PC-9 (cell line): Measurements from ENCODE around the gene APCDD1L. TPM values are rescaled to one million over a fixed set of nuclear protein-coding genes. Genes with fewer than 3 reads are reported as not detected.

Source experiments
- BruUV-seq: library from RNA; stranded (reverse); fragments of 400-500 nt; replicated peaks from 2 replicates; lab custom pipeline; 2021; lab: Mats Ljungman, UMichigan
- CTCF ChIA-PET: fragments of 300-600 bp; sonication (Branson Sonifier 250); formaldehyde crosslinking; loops from one replicate; lab custom pipeline; 2022; ENCODE audit warnings: antibody characterized with exemption; lab: Charles Lee
- POLR2A ChIA-PET: fragments of 300-600 bp; sonication (Branson Sonifier 250); formaldehyde crosslinking; loops from one replicate; lab custom pipeline; 2022; ENCODE audit warnings: antibody characterized with exemption; ENCODE audit not compliant: unreplicated experiment; lab: Charles Lee
- DNase-seq, 2 experiments: peaks; one replicate each; pipeline versions ENCODE4 v3.0.0 to v3.0.0-alpha.2; 2015 to 2022; ENCODE audit warnings: mixed read lengths in 1 of 2
- H2AFZ ChIP-seq: fragments of 200-600 bp; sonication (generic); 2 replicates; pipeline ENCODE4 v1.8.1; 2017; ENCODE audit warnings: antibody characterized with exemption
- H3F3A ChIP-seq: fragments of 200-600 bp; sonication (generic); 2 replicates; pipeline ENCODE4 v1.8.1; 2017; ENCODE audit warnings: antibody characterized with exemption, mild to moderate bottlenecking, low read depth; ENCODE audit not compliant: insufficient read depth
- H3K27ac ChIP-seq: fragments of 200-600 bp; sonication (generic); 2 replicates; pipeline ENCODE4 v1.6.1; 2016; ENCODE audit warnings: mixed run types
- H3K27me3 ChIP-seq: fragments of 200-600 bp; sonication (generic); 2 replicates; pipeline ENCODE4 v1.6.1; 2016; ENCODE audit warnings: low read depth, mixed run types; ENCODE audit not compliant: insufficient read depth
- H3K36me3 ChIP-seq: fragments of 200-600 bp; sonication (generic); 2 replicates; pipeline ENCODE4 v1.6.1; 2016; ENCODE audit warnings: low read depth, mixed run types
- H3K4me1 ChIP-seq: fragments of 200-600 bp; sonication (generic); replicated peaks from 2 replicates; pipeline ENCODE4 v1.6.1; 2016; ENCODE audit warnings: mixed run types; ENCODE audit not compliant: insufficient read depth
- H3K4me2 ChIP-seq: fragments of 200-600 bp; sonication (generic); 2 replicates; pipeline ENCODE4 v1.6.1; 2017; ENCODE audit warnings: mixed run types
- H3K4me3 ChIP-seq: fragments of 200-600 bp; sonication (generic); 2 replicates; pipeline ENCODE4 v1.6.1; 2016; ENCODE audit warnings: mixed run types
- H3K79me2 ChIP-seq: fragments of 200-600 bp; sonication (generic); 2 replicates; pipeline ENCODE4 v1.6.1; 2017; ENCODE audit warnings: low read depth, mixed run types
- H3K9me2 ChIP-seq: fragments of 200-600 bp; sonication (generic); 2 replicates; pipeline ENCODE4 v1.8.1; 2017; ENCODE audit warnings: mild to moderate bottlenecking; ENCODE audit not compliant: insufficient read depth
- H3K9me3 ChIP-seq: fragments of 200-600 bp; sonication (generic); 2 replicates; pipeline ENCODE4 v1.8.1; 2016; ENCODE audit warnings: low read depth; ENCODE audit not compliant: insufficient read depth
- H4K20me1 ChIP-seq: fragments of 200-600 bp; sonication (generic); 2 replicates; pipeline ENCODE4 v1.8.1; 2017; ENCODE audit not compliant: insufficient read depth
- EZH2 ChIP-seq: fragments of 200-600 bp; sonication (generic); IDR thresholded peaks from 2 replicates; pipeline ENCODE4 v1.8.0; 2017; ENCODE audit warnings: antibody characterized with exemption, low read depth
- intact Hi-C: fragments of 100-400 bp; cut with micrococcal nuclease; formaldehyde crosslinking; loops from one replicate; pipeline ENCODE4 v1.10.0; 2022; ENCODE audit not compliant: unreplicated experiment
- total RNA-seq: library from RNA; stranded (reverse); gene quantifications from 2 replicates; pipeline ENCODE4 v1.2.3, GENCODE V29; 2021
- TF ChIP-seq, protein P1 (sequence below): fragments of 200-600 bp; sonication (generic); conservative IDR thresholded peaks from 2 replicates; pipeline ENCODE4 v1.6.1; 2017; ENCODE audit warnings: mixed run types, antibody characterized with exemption, mild to moderate bottlenecking, moderate library complexity

The APCDD1L gene
- total RNA-seq, 1 experiment from 2014 or later, result 3.0 TPM

- no peak overlapping the region for H3K27ac ChIP-seq
These were observed 2.2 kb downstream of the APCDD1L start for GRCh38 chr20:58512808-58513552.

GRCh38 chr20:58511861-58512260 lies 3.3 kb downstream of the APCDD1L start:
- TF ChIP-seq EZH2, result no peak
- TF ChIP-seq, protein P1, sequence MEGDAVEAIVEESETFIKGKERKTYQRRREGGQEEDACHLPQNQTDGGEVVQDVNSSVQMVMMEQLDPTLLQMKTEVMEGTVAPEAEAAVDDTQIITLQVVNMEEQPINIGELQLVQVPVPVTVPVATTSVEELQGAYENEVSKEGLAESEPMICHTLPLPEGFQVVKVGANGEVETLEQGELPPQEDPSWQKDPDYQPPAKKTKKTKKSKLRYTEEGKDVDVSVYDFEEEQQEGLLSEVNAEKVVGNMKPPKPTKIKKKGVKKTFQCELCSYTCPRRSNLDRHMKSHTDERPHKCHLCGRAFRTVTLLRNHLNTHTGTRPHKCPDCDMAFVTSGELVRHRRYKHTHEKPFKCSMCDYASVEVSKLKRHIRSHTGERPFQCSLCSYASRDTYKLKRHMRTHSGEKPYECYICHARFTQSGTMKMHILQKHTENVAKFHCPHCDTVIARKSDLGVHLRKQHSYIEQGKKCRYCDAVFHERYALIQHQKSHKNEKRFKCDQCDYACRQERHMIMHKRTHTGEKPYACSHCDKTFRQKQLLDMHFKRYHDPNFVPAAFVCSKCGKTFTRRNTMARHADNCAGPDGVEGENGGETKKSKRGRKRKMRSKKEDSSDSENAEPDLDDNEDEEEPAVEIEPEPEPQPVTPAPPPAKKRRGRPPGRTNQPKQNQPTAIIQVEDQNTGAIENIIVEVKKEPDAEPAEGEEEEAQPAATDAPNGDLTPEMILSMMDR, result no peak

More at GRCh38 chr20:58512808-58513552, 2.2 kb downstream of the APCDD1L start:
- Histone ChIP-seq H4K20me1 (no peaks in the 10 kb centered on the region), H3K4me1 (peaks cover 31% of the 10 kb centered on the region), H3K4me2 (no peak overlapping the region), H3K36me3 (no peaks in the 10 kb centered on the region), H3K79me2 (peaks cover 13% of the 10 kb centered on the region), H3K27me3 (no peaks in the 10 kb centered on the region), H3K9me3 (no peaks in the 10 kb centered on the region), H3K4me3 (no peak overlapping the region), H2AFZ (no peak overlapping the region), H3F3A (peaks cover 19% of the 10 kb centered on the region), H3K9me2 (no peaks in the 10 kb centered on the region)
- no TSS peak for BruUV-seq
- CTCF ChIA-PET, result interaction anchor here (0.6 kb wide), 1 partner anchor 139 kb away, joined by 6 read pairs; no protein-coding TSS in a partner anchor
- TF ChIP-seq, protein P1, result no peak
- no peak for TF ChIP-seq EZH2
- no peak for DNase-seq
- intact Hi-C loops, result no loop called here
- POLR2A ChIA-PET, result no interaction called here

DNA sequence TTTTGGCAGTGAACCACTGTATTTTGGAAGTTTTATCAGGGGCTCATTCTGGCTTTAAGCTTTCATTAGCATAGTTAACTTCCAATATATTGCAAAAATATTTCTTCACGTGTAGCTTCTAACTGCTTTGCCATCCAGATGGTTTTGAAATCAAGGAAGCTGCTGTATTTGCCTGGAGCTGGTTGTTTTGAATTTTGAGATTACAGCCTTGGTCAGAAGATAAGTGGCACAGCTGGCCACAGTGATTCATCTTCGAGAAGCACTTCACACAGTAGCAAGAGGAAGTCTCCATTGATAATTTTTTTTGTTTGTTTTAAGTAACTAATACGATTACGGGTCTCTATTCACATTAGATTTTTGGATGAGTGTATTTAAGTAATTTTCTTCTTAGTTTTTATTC lies 3.8 kb downstream of the APCDD1L start:
- POLR2A ChIA-PET, result interaction anchor here (0.7 kb wide), 2 partner anchors 99 to 166 kb away, joined by 3 to 9 read pairs; no protein-coding TSS in a partner anchor
- H3K36me3 ChIP-seq, result no peaks in the 10 kb centered on the region
- H3K4me1 ChIP-seq, result peaks cover 28% of the 10 kb centered on the region
- H3K9me3 ChIP-seq, result 0 out of 2 replicates have a peak, but pooled peaks cover 9% of the 10 kb centered on the region
- no peak overlapping the region for H3K4me3 ChIP-seq
- peaks cover 3% of the 10 kb centered on the region; the same call in 1 of the 2 replicates for H3K79me2 ChIP-seq
- peaks cover 19% of the 10 kb centered on the region for H3F3A ChIP-seq
- intact Hi-C loops, result no loop called here
- H3K4me2 ChIP-seq, result peak overlapping the region; percentile 34
- TF ChIP-seq, protein P1, result no peak
- TF ChIP-seq EZH2, result no peak
- no peaks in the 10 kb centered on the region for H3K9me2 ChIP-seq
- DNase-seq, result peak; percentile 15 to 91
- no peaks in the 10 kb centered on the region for H4K20me1 ChIP-seq
- no peak overlapping the region for H2AFZ ChIP-seq
- H3K27me3 ChIP-seq, result no peaks in the 10 kb centered on the region
- H3K27ac ChIP-seq, result no peak overlapping the region
- no TSS peak for BruUV-seq
- CTCF ChIA-PET, result no interaction called here

More at GRCh38 chr20:58511861-58512260, 3.3 kb downstream of the APCDD1L start:
- Histone ChIP-seq H3K9me3 (0 out of 2 replicates have a peak, but pooled peaks cover 4% of the 10 kb centered on the region), H3K4me2 (peak overlapping the region; percentile 34), H4K20me1 (no peaks in the 10 kb centered on the region), H3K4me1 (peaks cover 31% of the 10 kb centered on the region), H3K79me2 (peaks cover 6% of the 10 kb centered on the region; the same call in 1 of the 2 replicates), H3F3A (peaks cover 19% of the 10 kb centered on the region), H3K4me3 (no peak overlapping the region), H3K9me2 (no peaks in the 10 kb centered on the region), H2AFZ (no peak overlapping the region), H3K27ac (no peak overlapping the region), H3K27me3 (no peaks in the 10 kb centered on the region), H3K36me3 (no peaks in the 10 kb centered on the region)
- ChIA-PET POLR2A (interaction anchor here (0.6 to 0.7 kb wide), 3 partner anchors 8 to 166 kb away, joined by 3 to 9 read pairs (median 3); no protein-coding TSS in a partner anchor), CTCF (no interaction called here)
- BruUV-seq, result no TSS peak
- no peak for DNase-seq
- intact Hi-C loops, result no loop called here
